Fibroblast of mammary gland (primary cell): ENCODE data around the gene SAE1.

Source experiments
- DNase-seq: peaks from one replicate; pipeline ENCODE4 v3.0.0-alpha.2; 2010; ENCODE audit warnings: low read depth
- H3K4me3 ChIP-seq: 2 replicates; pipeline ENCODE4 v1.5.1; 2011; ENCODE audit warnings: low read depth, mild to moderate bottlenecking, low read length, moderate library complexity; ENCODE audit not compliant: control insufficient read depth
- CTCF ChIP-seq: conservative IDR thresholded peaks from 2 replicates; pipeline ENCODE4 v1.5.1; 2011; ENCODE audit warnings: low read depth, low read length, inconsistent platforms; ENCODE audit not compliant: control insufficient read depth, insufficient read depth

SAE1 gene

GRCh38 chr19:47258895-47259555 lies 128.4 kb downstream of the SAE1 start:
- no peak overlapping the region for H3K4me3 ChIP-seq
- DNase-seq = no peak
- TF ChIP-seq CTCF = no peak
